ENCODE measurements around the gene ARGLU1.
A peak's percentile ranks its signal among the peaks of the same experiment; 100 is the strongest.

ARGLU1 gene

DNA sequence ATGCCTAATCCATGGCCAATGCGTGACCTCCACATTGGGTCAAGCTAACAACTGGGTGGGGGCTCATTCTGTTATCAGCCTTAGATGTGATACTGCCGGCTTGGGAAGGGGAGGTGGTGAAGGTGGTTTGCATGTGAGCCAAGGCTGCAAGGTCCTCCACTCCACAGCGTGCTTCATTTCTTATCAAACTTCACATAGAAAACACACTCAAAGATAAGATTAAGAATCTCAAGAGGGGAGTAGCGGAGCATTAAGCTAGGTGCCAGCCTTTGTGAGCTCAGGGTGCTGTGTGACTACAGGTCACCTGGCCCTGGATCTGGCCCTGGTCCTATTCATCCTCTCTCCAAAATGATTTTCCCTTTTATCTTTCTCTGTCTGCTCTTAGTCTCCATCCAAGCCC lies 13.3 kb upstream of the ARGLU1 start:
- DNase-seq = no peak

DNA sequence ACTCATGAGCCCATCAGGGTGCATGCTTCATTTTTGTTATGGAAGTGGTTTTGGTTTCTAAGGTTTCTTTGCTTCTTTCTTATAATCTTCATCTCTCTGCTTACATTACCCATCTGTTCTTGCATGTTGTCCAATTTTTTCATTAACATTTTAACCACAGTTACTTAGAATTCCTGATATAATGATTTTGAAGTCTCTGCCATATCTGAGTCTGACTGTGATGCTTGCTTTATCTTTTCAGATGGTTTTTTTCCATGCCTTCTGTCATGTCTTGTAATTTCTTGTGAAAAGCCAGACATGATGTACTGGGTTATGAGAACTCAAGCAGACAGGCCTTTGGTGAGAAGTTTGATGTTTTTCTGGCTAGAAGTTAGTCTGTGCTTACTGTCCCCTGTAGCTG lies 8.0 kb upstream of the ARGLU1 start:
- DNase-seq = no peak

- DNase-seq = no peak
These were observed 5.9 kb upstream of the ARGLU1 start for GRCh38 chr13:106573868-106574267.

- DNase-seq = no peak
These were observed 5.4 kb upstream of the ARGLU1 start for GRCh38 chr13:106573284-106573846.

DNA sequence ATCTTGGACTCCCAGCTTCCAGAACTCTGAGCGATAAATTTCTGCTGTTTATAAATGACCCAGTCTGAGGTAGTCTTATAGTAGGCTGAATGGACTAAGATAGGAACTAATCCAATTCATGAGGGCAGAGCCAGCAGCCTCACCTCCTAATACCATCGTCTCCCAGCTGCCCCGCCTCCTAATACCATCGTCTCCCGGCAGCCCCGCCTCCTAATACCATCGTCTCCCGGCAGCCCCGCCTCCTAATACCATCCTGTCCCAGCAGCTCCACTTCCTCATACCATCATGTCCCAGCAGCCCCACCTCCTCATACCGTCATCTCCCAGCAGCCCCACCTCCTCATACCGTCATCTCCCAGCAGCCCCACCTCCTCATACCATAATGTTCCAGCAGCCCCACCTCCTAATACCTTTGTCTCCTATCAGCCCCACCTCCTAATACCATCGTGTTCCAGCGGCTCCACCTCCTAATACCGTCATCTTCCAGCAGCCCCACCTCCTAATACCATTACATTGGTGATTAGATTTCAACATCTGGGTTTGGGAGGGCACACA lies 2.4 kb upstream of the ARGLU1 start:
- peak; percentile 57 for DNase-seq

GRCh38 chr13:106569233-106570095 lies 1.5 kb upstream of the ARGLU1 start:
- no peak for DNase-seq

- no peak for DNase-seq
These were observed 514 bp upstream of the ARGLU1 start for GRCh38 chr13:106568299-106569003.

DNA sequence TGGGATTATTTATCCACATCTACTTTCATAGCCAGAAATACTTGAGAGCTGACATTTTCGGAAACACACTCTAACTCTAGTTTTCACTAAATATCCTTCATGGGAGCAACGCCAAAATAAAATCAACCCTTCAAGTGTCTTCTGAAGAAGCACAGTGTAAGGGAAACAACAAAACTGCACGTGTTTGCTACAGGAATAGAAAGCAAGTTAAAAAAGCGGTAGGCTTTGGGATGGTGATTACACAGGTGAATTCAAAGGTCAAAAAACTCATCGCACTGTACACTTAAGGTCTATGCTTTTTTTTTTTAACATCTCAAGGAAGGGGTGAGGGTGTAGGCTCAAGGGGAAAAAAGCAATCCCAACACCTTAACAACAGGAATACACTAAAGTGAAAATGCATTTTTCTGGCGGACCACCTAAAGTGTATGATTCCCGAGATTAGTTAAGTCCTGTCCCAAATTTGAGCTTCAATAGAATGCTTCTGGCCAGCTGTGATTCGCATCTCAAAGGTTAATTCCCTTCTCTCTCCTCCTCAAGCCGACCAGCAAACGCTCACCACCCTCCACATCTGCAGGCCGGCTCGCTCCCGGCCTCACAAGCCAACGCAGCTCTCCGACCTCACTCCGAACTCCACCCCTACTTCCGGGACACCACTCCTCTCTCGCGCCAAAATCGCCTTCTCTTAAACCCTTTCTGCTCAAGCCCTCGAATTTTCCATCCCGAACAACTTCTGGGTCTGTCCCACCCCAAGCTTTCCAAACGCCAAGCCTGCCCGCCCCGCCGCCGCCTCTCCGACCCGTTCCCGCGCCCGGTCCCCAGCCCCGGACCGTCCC lies 1.1 kb downstream of the ARGLU1 start:
- peak; percentile 35 for DNase-seq

DNA sequence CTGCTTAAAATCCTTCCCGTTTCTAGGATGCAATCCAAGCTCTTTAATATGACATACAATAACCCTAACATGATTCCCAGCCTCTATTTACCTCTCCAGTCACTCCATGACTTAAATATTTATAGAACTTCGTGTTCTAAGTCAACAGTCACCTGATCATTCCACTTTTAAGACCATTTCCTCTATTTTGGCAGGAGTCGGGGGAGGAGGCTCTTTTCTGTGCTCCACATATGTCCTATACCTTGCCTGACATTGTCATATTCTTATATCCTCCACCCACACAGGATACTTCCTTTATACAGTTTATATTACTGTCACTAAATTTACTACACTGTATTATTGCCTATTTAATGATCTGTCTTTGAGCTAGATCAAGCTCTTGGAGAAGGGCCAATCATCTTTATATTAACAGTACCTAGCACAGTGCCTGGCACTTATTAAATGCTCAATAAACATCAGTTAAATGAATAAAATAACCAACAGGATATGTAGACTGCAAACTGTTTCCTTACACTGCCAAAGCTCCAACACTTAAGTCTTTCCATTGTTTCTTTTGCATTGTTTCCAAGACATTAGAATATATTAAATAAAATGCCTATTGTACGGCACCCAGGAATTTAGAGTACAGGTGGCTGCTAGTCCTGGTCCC lies 2.7 kb downstream of the ARGLU1 start:
- DNase-seq = no peak

DNA sequence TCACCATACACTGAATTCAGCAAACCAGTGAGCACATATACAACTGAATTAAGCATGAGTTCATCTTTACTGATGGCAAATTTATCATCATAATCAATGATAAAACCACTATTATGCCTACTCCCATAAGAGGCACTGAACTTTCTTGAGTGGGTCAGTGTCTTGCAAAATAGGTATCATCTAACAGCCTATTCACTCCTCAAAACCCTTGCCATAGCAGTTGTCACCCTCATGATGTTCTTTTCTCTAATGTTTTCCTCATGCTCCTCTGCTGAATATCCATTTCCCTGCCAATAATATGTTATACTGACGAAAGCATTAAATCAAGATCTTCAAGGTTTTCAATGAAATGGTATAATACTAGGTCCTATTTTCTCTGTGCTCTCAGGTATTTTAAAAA lies 5.6 kb downstream of the ARGLU1 start:
- DNase-seq = no peak

DNA sequence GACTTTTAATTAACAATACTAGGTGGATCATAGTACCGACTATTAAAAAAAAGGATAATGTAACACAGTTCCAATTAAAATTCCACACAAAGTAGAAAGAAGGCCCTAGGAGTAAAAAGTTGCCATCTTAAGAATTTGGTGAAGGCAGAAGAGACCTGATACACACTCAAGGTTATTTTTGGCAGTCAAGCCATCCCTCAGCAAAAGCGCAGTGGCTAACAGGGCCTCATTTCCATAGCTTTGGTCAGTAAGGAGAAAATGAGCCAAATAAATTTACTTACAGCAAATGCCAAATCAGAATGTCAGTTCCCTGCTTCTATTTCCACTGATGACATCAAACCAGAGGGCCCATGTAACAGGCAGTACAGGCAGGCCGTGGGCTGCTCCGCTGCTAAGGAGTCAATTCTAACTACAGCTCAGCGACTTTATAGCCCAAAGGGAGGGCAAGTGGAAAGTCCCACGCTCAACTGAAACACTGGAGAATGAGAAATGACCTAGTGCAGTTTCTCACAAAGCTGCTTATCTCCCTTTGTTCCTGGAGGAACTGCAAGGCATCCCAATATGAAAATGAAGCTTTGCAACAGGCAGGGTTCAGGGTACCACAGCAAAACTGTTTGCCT lies 6.3 kb downstream of the ARGLU1 start:
- DNase-seq = no peak

- DNase-seq = no peak
These were observed 7.1 kb downstream of the ARGLU1 start for GRCh38 chr13:106560821-106561220.

DNA sequence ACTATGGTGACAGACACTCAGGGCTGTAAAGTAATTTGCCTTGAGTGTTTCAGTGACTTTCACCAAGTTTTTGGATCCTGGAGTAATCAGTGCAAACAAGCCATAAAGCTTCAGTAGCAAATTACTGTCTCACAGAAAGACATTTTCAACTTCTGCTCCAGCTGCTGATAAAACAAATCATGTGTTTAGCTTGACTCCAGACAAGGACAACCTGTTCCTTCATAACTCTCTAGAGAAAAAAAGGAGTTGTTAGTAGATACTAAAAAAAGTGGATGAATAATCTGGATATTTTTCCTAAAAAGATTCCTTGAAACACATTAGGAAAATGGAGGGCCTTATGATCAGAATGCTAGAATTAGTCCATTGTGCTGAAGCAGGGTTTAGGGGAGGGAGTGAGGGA lies 9.4 kb downstream of the ARGLU1 start:
- no peak for DNase-seq

GRCh38 chr13:106555631-106556328 lies 12.2 kb downstream of the ARGLU1 start:
- DNase-seq = no peak

DNA sequence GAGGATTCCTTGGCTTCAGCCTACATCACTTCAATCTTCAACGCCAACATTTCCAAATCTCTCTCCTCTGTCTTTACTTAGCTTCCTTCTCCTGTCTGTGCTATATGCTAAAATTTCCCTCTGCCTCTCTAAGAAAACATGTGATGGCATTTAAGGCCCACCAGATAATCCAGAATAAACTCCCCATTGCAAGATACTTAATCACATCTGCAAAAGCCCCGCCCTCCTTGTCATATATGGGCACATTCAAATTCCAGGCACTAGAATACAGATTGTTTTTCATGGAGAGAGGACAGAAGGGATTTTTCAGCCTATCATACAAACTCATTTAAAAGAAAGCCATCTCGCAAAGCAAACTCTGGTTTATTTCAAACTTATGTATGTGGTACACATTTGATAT lies 16.2 kb downstream of the ARGLU1 start:
- no peak for DNase-seq

DNA sequence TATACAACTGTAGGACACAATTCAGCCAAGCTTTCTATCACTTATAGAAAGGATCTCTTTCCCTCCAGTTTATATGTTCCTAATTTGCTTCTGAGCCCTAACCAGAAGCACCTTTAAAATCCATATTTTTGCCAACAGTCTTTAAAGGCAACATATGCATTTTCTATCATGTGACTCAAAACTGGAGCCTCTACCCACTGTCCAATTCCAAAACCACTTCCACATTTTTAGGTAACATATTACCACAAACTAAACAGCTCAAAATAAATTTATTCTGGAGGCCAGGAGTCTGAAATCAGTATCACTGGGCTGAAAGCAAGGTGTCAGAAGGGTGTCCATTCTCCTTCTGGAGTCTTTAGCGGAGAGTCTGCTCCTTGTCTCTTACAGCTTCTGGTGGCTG lies 16.6 kb downstream of the ARGLU1 start:
- DNase-seq = no peak

DNA sequence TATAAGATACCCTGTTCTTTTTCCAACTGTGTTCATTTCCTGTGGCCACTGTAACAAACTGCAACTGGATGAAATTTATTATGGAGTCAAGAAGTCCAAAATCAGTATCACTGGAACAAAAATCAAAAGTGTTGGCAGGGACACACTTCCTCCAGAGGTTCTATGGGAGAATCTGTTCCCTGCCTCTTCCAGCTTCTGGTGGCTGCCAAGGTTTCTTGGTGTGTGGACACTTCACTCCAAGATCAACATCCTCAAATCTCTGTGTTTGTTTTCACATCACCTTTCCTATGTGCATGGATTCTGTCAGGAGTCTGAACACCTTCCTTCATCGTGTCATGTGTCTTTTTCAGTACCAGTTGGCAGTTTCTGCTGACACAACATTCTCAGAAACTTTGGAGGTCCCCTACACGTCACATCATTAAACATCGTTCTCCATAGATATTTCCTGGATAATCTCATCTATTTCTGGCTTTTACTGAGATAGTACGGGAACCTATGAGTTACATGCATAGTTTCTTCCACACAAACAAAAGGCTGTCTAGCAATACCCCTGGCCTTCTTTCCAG lies 17.3 kb downstream of the ARGLU1 start:
- no peak for DNase-seq

DNA sequence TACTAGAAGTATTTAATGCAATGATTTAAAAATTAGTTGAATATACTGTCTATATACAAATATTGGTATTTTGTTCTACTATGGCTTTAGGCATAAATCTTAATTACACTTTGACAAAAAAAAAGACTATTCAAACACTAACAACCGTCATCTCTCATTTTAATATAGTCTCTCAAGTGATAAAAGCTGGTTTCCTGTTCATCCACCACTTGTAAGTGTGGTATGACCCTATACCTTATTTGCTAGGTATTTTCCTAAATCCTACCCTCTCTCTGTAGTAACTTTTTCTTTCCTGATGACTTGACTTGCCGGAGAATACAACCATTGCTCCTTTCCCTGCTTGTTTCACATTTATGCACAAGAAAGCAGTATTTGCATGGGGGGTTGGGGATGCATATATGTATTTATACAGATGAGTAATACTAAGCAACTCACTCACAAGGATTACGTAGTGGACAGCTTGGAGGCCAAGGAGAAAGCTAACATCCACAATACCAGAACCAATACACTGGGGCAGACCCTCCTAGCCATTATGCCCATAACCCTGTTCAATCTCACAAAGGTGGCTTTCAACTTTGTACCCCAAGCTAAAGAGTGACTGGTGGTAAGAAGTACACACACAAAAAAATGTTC lies 19.8 kb downstream of the ARGLU1 start:
- no peak for DNase-seq

DNA sequence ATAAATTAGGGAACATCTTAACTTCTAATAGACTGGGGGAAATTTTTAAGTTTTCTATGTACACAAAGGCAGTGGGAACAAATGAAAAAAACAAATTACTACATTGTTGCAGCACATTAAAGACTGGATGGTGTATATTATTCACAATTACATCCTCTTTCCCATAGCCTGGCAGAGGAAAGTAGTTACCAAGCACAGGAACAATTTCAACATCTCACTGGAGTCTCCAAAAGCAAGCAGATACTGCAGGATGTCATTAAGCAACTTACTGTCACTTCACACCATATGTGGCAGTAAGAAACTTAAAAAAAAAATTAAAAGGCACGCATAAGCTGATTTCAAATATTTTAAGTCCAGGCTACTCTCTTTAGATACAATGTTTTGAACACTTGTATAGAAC lies 26.1 kb downstream of the ARGLU1 start:
- no peak for DNase-seq

- DNase-seq = no peak
These were observed 27.3 kb downstream of the ARGLU1 start for GRCh38 chr13:106540613-106541012.

All from COR-L47 (cell line).